Activated CD4-positive, alpha-beta T cell treated with anti-CD3 and anti-CD28 coated beads, Interleukin-2, amount 10 ng/mL, durations not matched to agents 7 days and 5 days (primary cell): ENCODE measurements around the gene PDE7B. TPM values are rescaled to one million over a fixed set of nuclear protein-coding genes. Genes with fewer than 3 reads are reported as not detected.
"Not testable (repeated sequence)": the region's sequence is repeated elsewhere in the genome, so short reads cannot be mapped to it uniquely, and the experiment has no call there.

ENCODE experiments used
- CTCF ChIA-PET: fragments of 350-600 bp; sonication (Branson Sonifier 250); formaldehyde crosslinking; loops from one replicate; lab custom pipeline; 2021; ENCODE audit warnings: antibody characterized with exemption; lab: Charles Lee
- POLR2A ChIA-PET: fragments of 350-600 bp; sonication (Branson Sonifier 250); formaldehyde crosslinking; loops from one replicate; lab custom pipeline; 2021; ENCODE audit warnings: antibody characterized with exemption; lab: Charles Lee
- DNase-seq: peaks from one replicate; pipeline ENCODE4 v3.0.0-alpha.2; 2020
- H3K27ac Mint-ChIP-seq: one replicate; pipeline ENCODE4 v1.8.0; 2021; ENCODE audit warnings: mild to moderate bottlenecking, moderate library complexity, mixed read lengths
- H3K27me3 Mint-ChIP-seq: one replicate; pipeline ENCODE4 v1.8.0; 2021; ENCODE audit warnings: mixed read lengths
- H3K36me3 Mint-ChIP-seq: one replicate; pipeline ENCODE4 v1.8.0; 2021; ENCODE audit warnings: low read depth, mixed read lengths
- H3K4me1 Mint-ChIP-seq: one replicate; pipeline ENCODE4 v1.8.0; 2021; ENCODE audit warnings: mixed read lengths
- H3K4me3 Mint-ChIP-seq: one replicate; pipeline ENCODE4 v1.8.0; 2021; ENCODE audit warnings: mild to moderate bottlenecking, moderate library complexity, mixed read lengths
- H3K9me3 Mint-ChIP-seq: one replicate; pipeline ENCODE4 v1.8.0; 2021; ENCODE audit warnings: mixed read lengths
- total RNA-seq, 2 experiments: library from RNA; stranded (reverse); gene quantifications; one replicate each; pipeline ENCODE4 v1.2.3, GENCODE V29; 2021

Gene PDE7B
- total RNA-seq, 2 experiments from 2014 or later, result 0.57 to 1.2 TPM

DNA sequence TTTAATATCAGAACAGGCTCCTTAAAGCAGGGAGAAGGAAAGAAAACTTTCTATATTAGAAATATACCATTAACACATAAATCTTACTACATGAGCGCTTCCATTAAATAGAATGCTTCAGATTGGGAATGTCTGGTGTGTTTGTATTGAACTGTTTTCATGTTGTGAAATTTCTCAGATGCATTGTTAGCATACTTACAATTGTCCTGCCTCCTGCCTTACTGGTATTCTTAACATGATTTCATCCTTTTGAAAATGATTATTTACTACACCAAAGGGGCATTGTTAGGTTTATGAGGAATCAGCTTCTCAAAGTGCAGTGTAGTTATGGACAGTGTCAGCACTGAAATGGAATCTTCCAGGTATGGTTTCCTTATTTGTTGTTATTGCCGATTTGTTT is 253.1 kb downstream of the PDE7B start:
- POLR2A ChIA-PET, result no interaction called here
- Mint-ChIP-seq H3K27ac (no peak overlapping the region), H3K4me1 (no peaks in the 10 kb centered on the region), H3K9me3 (no peaks in the 10 kb centered on the region), H3K27me3 (no peaks in the 10 kb centered on the region), H3K4me3 (no peak overlapping the region), H3K36me3 (no peaks in the 10 kb centered on the region)
- no peak for DNase-seq
- CTCF ChIA-PET, result no interaction called here

DNA sequence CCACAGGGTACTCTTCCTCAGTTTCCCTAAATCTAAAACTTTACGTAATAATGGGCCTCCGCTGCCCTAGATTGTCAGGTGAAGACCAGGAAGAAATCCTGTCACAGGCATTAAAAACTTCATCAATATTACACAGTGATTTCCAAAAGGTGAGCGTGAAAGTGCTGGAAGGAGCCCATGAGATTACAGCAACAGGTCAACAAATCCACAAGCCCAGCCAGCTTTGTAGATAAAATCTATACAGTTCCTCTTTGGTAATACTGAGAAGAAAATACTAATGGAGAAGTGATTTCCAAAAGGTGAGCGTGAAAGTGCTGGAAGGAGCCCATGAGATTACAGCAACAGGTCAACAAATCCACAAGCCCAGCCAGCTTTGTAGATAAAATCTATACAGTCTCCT is 254.3 kb downstream of the PDE7B start:
- H3K9me3 Mint-ChIP-seq, DNase-seq, CTCF ChIA-PET, H3K4me1 Mint-ChIP-seq, H3K4me3 Mint-ChIP-seq, H3K36me3 Mint-ChIP-seq, H3K27me3 Mint-ChIP-seq, POLR2A ChIA-PET, H3K27ac Mint-ChIP-seq: not testable (repeated sequence)

DNA sequence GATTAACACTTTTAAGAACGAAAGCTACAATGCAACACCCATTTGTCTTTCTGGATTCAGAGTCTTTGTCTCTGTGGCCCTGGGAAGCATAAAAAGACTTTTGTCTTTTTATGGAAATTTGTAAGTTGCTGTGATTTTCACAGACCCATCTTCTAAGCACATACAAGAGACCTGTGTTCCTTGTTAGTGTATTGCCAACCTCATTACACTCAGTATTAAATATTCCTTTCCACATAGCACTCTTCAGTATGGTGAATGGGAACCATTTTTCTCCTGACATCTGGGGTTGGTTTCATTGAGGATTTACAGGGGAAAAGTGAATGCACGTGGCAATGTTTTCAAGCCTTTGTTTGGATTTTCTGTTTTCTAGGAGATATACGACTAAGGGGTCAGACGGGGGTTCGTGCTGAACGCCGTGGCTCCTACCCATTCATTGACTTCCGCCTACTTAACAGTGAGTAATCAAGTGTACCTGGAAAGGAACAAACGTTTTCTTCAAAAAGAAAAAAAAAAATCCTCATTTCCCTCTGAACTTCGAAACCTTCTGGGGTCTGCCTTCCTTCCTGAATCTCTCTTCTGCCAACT is 257.0 kb downstream of the PDE7B start:
- no peaks in the 10 kb centered on the region for H3K9me3 Mint-ChIP-seq
- no peak overlapping the region for H3K27ac Mint-ChIP-seq
- POLR2A ChIA-PET, result no interaction called here
- no peak for DNase-seq
- H3K27me3 Mint-ChIP-seq, result no peaks in the 10 kb centered on the region
- H3K36me3 Mint-ChIP-seq, result no peaks in the 10 kb centered on the region
- no peaks in the 10 kb centered on the region for H3K4me1 Mint-ChIP-seq
- no peak overlapping the region for H3K4me3 Mint-ChIP-seq
- CTCF ChIA-PET, result interaction anchor here (0.7 kb wide), 1 partner anchor 71 kb away, joined by 3 read pairs; no protein-coding TSS in a partner anchor

DNA sequence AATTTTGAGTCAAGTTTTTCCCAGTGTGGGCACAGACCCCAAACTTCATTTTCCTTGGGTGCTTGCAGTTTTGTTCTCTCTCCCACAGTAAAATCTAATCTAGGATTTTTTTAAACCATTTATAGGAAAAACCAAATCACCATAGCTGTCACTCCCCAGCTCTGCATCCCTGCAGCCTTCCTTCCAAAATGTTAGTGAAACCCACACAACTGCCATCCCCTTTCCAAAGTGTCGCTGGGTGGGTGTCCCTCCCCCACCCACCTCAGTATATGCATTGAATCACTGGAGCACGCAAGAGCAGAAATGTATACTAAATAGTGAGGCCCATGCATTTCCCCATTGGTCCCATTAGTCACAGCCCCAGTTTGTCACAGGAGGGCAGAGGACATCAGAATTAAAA is 260.3 kb downstream of the PDE7B start:
- POLR2A ChIA-PET, result no interaction called here
- no peaks in the 10 kb centered on the region for H3K9me3 Mint-ChIP-seq
- CTCF ChIA-PET, result no interaction called here
- H3K4me1 Mint-ChIP-seq, result no peaks in the 10 kb centered on the region
- H3K36me3 Mint-ChIP-seq, result no peaks in the 10 kb centered on the region
- peaks cover 3% of the 10 kb centered on the region for H3K27me3 Mint-ChIP-seq
- DNase-seq, result no peak
- H3K27ac Mint-ChIP-seq, result no peak overlapping the region
- no peak overlapping the region for H3K4me3 Mint-ChIP-seq

DNA sequence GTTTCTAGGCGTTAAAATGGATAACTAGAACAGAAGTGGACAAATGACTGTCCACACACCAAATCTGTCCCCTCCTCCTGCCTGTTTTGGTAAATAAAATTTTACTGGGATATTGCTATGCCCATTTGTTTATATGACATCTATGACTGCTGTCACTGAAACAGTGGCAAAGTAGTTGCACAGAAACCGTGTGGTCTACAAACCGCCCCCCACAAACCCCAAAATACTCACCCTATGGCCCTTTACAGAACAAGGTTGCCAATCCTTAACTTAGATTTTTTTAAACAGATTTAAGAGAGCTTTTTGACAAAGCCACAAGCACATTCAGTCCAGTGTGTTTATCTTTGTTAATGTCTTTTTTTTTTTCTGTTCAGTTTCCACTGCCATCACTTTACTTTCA is 260.8 kb downstream of the PDE7B start:
- H3K27ac Mint-ChIP-seq, result no peak overlapping the region
- H3K4me1 Mint-ChIP-seq, result no peaks in the 10 kb centered on the region
- no peak for DNase-seq
- no peak overlapping the region for H3K4me3 Mint-ChIP-seq
- peaks cover 3% of the 10 kb centered on the region for H3K27me3 Mint-ChIP-seq
- ChIA-PET CTCF (no interaction called here), POLR2A (no interaction called here)
- no peaks in the 10 kb centered on the region for H3K9me3 Mint-ChIP-seq
- H3K36me3 Mint-ChIP-seq, result no peaks in the 10 kb centered on the region

DNA sequence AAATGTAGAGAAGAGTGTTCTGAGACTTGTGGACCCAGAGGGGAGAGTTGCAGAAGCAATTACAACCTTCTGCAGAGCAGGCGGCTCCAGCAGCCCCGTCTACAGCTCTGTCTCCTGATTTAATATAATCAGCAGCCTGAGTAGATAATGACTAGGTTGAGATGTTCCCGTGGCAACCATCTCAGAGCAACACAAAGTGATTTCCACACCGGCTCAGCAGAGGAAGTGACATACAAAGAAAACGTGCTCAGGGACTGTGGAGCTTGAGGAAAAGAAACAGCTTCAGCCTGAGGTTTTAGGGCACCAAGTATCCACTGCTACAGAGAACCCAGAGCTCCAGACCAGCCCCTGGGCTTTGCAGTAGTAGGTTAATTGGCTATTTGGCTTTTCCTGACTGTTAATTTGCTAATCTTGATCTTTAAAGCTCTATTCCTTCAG is 262.3 kb downstream of the PDE7B start:
- Mint-ChIP-seq H3K27ac (no peak overlapping the region), H3K4me1 (no peaks in the 10 kb centered on the region), H3K9me3 (no peaks in the 10 kb centered on the region), H3K27me3 (peaks cover 3% of the 10 kb centered on the region), H3K4me3 (no peak overlapping the region), H3K36me3 (no peaks in the 10 kb centered on the region)
- no peak for DNase-seq
- POLR2A ChIA-PET, result no interaction called here
- CTCF ChIA-PET, result no interaction called here

DNA sequence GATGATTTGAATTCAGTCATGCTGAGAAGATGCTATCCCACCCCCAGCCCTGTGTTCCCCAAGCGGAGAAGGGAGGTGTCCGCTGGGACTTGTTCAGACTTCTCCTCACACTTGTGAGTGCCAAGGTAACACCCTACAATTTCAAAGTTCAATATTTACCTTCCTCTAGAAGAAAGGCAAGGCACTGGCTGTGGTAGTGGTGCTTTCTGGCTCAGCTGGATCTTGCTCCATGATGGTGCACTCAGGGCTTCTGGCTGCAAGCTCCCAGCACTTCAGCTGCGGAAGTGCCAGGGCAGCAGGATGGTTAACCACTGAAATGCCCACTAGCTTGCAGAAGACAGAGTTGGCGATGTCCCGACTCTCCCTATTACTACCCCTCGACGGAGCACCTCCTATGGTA is 263.2 kb downstream of the PDE7B start:
- Mint-ChIP-seq H3K9me3 (no peaks in the 10 kb centered on the region), H3K27me3 (peaks cover 3% of the 10 kb centered on the region), H3K4me3 (no peak overlapping the region), H3K27ac (no peak overlapping the region), H3K4me1 (no peaks in the 10 kb centered on the region), H3K36me3 (no peaks in the 10 kb centered on the region)
- CTCF ChIA-PET, result no interaction called here
- POLR2A ChIA-PET, result no interaction called here
- no peak for DNase-seq

DNA sequence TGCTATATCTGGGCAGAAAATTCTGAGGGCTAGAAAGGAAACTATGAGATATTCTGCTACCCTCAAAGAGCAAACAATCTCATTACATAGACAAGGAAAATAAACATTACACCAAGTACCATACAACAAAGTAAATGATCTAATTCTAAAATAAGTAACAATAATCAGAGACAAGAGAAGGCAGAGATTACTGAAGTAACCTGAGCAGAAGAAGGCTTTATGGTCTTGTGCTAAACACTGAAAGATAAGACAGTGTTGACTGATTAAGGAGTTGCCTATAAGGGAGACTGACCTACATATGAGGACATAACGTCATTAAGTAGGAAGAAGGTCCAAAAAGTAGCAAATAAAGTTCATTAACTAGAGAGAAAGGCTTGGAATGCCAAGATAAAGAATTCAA is 264.4 kb downstream of the PDE7B start:
- CTCF ChIA-PET, result no interaction called here
- Mint-ChIP-seq H3K4me1 (no peaks in the 10 kb centered on the region), H3K9me3 (no peaks in the 10 kb centered on the region), H3K36me3 (no peaks in the 10 kb centered on the region), H3K4me3 (no peak overlapping the region), H3K27me3 (peaks cover 3% of the 10 kb centered on the region), H3K27ac (no peak overlapping the region)
- no peak for DNase-seq
- POLR2A ChIA-PET, result no interaction called here

DNA sequence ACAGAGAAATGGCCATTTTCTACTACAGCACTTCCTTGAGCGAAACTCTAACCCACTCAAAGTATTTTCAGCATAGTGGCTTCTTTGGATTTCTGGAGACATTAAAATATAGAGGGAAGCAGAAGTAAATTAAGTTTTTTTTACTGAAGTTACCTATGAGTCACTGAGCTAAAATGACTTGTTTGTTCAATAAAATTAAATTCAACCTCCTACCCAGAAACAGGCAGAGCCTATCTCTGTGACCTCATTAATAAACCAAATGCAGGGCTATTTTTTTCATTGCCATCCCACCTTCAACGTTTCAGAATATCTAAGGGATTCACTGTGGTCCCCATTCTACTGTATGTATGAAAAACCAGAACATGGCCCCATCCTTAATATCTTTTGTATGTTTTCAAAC is 265.6 kb downstream of the PDE7B start:
- POLR2A ChIA-PET, result no interaction called here
- no peaks in the 10 kb centered on the region for H3K36me3 Mint-ChIP-seq
- peaks cover 3% of the 10 kb centered on the region for H3K27me3 Mint-ChIP-seq
- DNase-seq, result no peak
- no peaks in the 10 kb centered on the region for H3K9me3 Mint-ChIP-seq
- H3K4me1 Mint-ChIP-seq, result no peaks in the 10 kb centered on the region
- CTCF ChIA-PET, result no interaction called here
- H3K4me3 Mint-ChIP-seq, result no peak overlapping the region
- H3K27ac Mint-ChIP-seq, result no peak overlapping the region

DNA sequence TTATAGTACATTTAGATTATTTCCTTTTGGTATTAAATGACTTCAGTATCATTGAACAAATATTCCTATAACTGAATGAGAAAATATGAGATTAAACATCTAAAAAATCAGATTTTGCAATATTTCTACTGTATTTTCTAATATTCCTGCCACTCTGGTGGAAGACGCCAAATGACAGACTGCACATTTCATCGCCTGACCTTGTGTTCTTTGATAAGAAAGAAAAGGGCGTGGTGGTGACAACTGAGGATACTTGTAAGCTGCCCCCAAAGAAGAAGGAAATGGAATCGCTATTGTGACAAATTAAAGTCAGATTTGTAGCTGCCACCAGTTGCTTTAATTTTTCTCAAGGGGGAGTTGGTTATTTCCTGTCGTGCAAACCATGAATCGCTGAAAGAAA is 267.3 kb downstream of the PDE7B start:
- H3K36me3 Mint-ChIP-seq, result no peaks in the 10 kb centered on the region
- no peak overlapping the region for H3K27ac Mint-ChIP-seq
- H3K9me3 Mint-ChIP-seq, result no peaks in the 10 kb centered on the region
- H3K4me3 Mint-ChIP-seq, result no peak overlapping the region
- H3K27me3 Mint-ChIP-seq, result peaks cover 3% of the 10 kb centered on the region
- no peaks in the 10 kb centered on the region for H3K4me1 Mint-ChIP-seq
- DNase-seq, result no peak
- ChIA-PET POLR2A (no interaction called here), CTCF (no interaction called here)

DNA sequence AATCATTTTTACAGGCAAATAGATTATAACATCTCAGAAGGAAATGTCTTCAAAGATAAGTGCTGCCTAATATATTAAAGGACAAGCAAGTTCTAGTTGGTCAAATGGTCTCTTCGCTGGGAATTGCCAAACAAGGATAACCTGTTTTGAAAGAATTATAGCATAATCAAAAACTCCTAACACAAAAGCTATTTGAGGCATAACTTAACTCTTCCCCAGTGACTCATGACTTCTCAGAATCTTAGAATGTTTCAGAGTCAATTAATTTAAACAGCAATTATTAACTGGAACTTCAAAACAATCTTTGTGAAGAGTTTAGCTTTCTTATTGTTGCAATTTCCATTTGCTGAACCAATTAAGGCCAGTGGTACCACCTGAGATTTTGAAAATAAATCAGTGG is 272.0 kb downstream of the PDE7B start:
- H3K4me1 Mint-ChIP-seq, result no peaks in the 10 kb centered on the region
- H3K27ac Mint-ChIP-seq, result no peak overlapping the region
- CTCF ChIA-PET, result no interaction called here
- H3K27me3 Mint-ChIP-seq, result no peaks in the 10 kb centered on the region
- no peaks in the 10 kb centered on the region for H3K36me3 Mint-ChIP-seq
- POLR2A ChIA-PET, result no interaction called here
- no peak for DNase-seq
- no peaks in the 10 kb centered on the region for H3K9me3 Mint-ChIP-seq
- no peak overlapping the region for H3K4me3 Mint-ChIP-seq

DNA sequence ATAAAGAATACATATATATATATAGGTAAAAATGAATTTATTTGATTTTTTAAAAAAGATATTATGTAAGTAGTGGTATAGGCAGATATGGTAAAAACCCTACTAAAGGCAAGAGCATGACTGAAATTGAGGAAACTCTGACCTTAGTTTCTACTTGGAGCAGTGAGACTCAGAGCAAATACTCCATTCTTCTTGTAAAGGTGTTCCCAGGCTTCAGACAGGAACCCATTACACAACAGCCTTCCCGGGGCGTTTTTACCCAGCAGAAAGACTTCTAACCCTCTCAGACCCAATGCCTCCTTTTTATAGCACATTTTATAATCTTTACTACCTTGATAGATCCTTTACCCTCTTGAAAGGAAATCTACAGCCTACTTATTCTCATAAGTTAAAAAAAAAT is 274.1 kb downstream of the PDE7B start:
- Mint-ChIP-seq H3K4me1 (no peaks in the 10 kb centered on the region), H3K36me3 (no peaks in the 10 kb centered on the region), H3K4me3 (no peak overlapping the region), H3K27ac (no peak overlapping the region), H3K9me3 (no peaks in the 10 kb centered on the region), H3K27me3 (no peaks in the 10 kb centered on the region)
- POLR2A ChIA-PET, result no interaction called here
- no peak for DNase-seq
- CTCF ChIA-PET, result no interaction called here

DNA sequence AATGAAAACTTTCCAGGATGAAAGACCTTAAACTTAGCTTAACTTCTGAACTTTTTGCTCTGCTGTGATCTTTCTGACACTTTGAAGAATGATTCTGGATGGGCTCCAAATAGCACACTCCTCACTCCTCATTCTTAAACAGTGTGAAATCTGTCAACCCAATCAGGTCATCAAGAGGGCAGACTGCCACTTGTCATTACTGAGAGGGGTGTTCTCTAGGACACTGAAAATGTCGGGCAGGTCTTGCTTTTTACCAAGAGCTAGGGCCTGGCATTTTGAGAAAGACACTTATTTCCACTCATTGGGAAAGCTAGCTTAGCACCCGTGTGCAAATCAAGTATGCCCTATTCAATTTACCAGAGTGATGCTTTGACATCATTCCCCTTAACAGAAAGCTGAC is 276.4 kb downstream of the PDE7B start:
- POLR2A ChIA-PET, result no interaction called here
- no peak for DNase-seq
- no peaks in the 10 kb centered on the region for H3K9me3 Mint-ChIP-seq
- H3K4me1 Mint-ChIP-seq, result no peaks in the 10 kb centered on the region
- CTCF ChIA-PET, result no interaction called here
- H3K27ac Mint-ChIP-seq, result no peak overlapping the region
- no peaks in the 10 kb centered on the region for H3K27me3 Mint-ChIP-seq
- no peaks in the 10 kb centered on the region for H3K36me3 Mint-ChIP-seq
- H3K4me3 Mint-ChIP-seq, result no peak overlapping the region

DNA sequence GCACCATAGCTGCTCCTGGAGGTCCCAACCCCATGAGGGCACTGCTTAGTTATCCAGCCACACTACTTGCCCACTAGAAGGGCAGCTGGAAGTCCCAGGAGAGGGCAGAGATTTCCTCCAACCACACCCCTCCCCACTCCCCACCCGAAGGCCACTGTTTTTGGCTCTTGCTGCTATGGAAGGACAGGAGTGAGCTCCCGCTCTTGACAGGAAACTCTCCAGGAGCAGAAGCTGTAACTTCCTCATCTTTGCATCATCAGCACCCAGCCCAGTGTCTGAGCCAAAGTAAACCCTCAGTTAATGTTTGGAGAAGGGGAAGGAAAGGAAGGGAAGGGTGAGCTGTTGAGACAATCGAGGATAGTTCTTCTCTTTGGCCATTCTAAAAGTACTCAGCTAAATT is 277.9 kb downstream of the PDE7B start:
- no peaks in the 10 kb centered on the region for H3K9me3 Mint-ChIP-seq
- CTCF ChIA-PET, result no interaction called here
- no peaks in the 10 kb centered on the region for H3K27me3 Mint-ChIP-seq
- H3K4me3 Mint-ChIP-seq, result no peak overlapping the region
- DNase-seq, result no peak
- H3K36me3 Mint-ChIP-seq, result no peaks in the 10 kb centered on the region
- no peaks in the 10 kb centered on the region for H3K4me1 Mint-ChIP-seq
- POLR2A ChIA-PET, result no interaction called here
- no peak overlapping the region for H3K27ac Mint-ChIP-seq
